SKM-1 treated with dmso at 0.1 percent for 144 hours (cell line): ENCODE results near the gene CHAT.

Experiments used
- DNase-seq: peaks from one replicate; lab custom pipeline; 2025; ENCODE audit not compliant: unreplicated experiment; lab: John Stamatoyannopoulos, UW

The CHAT gene

DNA sequence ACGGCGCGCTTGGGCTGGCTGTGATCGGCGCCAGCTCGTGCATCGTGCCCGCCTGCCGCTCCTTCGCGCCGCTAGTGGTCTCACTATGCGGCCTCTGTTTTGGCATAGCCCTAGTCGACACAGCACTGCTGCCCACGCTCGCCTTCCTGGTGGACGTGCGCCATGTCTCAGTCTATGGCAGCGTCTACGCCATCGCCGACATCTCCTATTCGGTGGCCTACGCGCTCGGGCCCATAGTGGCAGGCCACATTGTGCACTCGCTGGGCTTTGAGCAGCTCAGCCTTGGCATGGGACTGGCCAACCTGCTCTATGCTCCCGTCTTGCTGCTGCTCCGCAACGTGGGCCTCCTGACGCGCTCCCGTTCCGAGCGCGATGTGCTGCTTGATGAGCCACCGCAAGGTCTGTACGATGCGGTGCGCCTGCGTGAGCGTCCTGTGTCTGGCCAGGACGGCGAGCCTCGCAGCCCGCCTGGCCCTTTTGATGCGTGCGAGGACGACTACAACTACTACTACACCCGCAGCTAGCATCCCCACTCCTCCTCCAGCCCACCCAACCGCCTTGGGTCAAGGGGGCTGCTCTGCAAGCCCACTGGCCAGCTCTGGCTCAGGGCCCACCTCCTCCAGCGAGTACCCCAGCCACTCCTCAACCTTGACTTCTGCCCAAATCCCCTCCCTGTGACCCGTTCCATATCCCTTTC is 1.9 kb upstream of the CHAT start:
- DNase-seq = no peak

- no peak for DNase-seq
These were observed 1.2 kb upstream of the CHAT start for GRCh38 chr10:49612513-49613164.

DNA sequence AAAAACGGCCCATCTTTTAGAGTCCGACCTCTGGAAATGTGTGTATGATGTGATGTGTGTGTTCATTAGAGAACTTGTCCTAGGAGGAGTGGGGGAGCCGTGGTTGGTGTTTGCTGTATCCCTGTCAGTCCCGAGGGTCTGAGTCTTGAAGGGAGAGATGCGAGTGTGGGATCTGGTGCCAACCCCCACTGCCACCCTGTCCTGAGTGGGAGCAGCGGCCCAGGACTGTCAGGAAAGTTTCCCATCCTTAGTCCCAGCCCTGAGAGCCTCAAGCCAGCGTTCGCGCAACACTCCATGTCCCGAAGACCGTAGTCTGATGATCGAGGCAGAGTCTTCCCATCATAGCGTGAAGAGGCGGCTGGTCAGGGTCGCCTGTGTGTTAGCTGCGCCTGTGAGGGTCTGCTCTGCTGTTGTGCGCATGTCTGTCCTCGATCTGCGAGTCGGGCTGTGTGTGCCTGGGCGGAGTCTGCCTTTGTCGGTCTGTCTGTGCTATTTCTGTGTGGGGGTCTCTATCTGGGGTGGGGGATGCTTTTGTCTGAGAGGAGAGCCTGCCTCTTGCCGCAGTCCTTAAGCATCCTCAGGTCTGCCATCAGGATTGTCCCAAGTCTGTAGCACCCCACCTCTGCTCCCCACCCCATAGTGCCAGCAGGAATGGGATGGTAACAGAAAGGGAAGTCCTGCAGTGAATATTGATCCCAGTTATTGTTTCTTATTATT is 514 bp upstream of the CHAT start:
- DNase-seq = no peak

GRCh38 chr10:49614242-49615198 is 683 bp downstream of the CHAT start:
- DNase-seq = no peak

DNA sequence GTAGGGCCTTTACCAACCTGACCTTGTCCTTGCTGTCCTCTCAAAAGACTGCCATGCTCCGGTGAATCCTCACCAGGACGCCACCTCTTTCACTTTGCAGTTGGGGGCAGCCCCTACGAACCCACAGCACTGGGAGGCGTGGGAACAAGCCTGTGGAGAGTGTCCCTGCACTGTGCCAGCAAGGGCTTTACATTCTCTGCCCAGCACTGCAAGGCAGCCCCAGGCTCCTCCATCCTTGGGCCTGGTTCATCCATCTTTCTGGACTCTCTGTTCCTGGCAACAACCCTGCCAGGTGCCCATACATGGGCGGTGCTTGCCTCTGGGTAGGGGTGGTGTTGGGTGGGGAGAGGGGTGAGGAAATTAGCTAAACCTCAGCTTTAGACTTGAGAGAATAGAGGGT is 1.4 kb downstream of the CHAT start:
- DNase-seq = no peak

- no peak for DNase-seq
These were observed 1.9 kb downstream of the CHAT start for GRCh38 chr10:49615721-49616120.

DNA sequence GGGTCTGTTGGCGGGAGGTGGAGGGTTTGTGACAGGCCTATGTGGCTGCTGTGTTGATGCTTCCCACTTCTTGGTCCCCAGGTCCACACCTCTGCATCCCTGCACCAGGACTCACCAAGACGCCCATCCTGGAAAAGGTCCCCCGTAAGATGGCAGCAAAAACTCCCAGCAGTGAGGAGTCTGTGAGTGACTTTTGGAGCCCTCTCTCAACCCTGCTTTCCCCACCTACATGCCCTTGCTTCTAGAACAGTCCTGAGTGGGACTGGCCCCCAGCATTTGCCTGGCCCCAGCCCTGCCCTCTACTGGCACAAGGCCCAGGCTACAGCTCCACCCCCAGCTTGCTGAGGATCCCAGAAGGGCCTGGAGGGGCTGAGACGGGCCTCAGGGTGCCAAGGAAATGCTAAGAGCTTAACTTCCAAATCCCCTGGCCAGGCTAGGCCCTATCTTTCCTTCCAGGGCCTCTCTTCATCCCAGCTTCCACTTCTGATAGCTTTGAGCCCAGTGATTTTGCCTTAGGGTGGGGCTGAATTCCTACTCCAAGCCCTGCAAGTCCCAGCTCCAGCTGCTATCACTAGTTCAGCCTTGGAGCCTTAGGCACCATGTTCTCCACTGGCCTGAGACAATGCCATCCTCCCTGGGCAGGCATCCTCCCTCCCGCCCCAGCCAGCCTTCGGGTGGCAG is 2.7 kb downstream of the CHAT start:
- no peak for DNase-seq

DNA sequence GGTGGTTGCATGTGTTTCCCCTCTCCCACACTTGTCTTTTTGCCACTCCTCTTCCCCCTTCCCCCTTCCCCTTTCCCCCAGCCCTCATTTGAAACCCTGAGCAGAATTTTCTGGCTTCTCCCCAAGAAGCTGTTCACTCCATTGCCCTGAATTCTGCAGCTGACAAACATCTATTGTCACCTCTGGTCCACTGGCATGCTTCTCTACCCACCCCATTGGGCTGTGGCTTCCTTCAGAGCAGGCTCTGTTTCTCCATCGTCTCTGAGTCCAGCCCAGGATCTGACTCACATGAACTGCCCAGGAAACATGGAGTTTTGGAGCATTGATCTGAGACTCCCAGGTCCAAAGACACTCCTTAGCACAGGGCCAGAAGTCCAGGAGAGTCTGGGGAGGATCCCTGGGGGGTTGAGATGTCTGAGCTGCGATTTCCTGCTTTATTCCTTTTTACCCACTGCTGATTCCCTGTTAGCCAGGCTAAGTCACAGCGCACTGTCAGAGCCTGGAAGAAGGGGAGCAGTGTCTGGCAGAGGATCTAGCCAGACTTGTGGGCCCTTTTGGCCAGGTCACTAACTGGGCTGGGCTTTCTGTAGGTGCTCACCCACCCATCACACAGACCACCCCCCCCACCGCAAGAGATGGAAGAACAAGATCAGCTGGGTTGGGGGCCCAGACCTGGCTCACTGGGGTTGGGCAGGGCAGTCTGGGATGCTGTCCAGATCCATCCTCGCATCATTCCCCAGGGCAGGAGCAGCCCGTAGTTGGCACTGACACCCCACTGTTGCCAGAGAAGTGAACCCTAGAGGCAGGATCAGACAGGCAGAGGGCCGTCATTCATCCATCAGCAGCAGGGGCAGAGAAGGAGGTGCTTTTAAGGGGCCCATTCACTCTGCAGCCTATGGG is 3.5 kb downstream of the CHAT start:
- no peak for DNase-seq

- no peak for DNase-seq
These were observed 5.0 kb downstream of the CHAT start for GRCh38 chr10:49618821-49619220.

- no peak for DNase-seq
These were observed 5.8 kb downstream of the CHAT start for GRCh38 chr10:49619613-49620012.

DNA sequence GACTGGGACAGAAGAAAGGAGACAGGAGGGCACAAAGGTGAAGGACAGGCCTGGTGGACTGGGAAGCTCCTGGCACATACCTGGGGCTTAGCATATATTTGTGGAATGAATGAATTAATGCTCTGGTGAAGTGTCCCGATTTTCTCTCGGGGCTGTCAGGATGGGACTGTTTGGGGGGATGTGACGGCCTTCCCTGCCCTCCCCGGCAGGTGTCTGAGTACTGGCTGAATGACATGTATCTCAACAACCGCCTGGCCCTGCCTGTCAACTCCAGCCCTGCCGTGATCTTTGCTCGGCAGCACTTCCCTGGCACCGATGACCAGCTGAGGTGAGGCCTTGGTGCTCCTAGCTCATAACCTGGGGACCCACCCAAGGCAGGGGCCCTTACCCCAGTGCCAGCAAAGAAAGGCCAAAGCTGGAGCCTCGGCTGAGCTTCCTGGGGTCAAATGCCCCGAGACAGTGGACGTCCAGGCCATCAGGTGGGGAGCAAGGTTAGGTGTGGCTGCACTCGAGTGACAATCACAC is 6.5 kb downstream of the CHAT start:
- no peak for DNase-seq

GRCh38 chr10:49620841-49621378 is 7.1 kb downstream of the CHAT start:
- no peak for DNase-seq

DNA sequence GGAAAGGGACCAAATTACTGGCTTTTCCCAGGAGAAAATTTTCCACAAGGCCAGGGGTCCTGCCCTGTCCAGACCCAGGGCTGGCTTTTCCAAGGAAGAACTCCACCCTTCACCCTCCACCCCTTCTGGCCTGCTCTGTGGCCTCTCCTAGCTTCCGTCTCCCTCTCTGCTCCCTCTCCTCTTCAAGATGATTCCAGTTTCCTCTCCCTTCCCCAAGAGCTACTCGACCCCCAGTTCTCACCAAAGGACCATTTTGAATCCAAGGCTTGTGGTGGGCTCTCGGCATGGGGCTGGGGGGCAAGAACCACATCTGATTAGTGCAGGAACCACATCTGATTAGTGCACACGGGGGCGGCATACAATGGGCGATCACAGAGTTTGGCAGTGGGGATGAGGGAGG is 7.7 kb downstream of the CHAT start:
- no peak for DNase-seq

GRCh38 chr10:49622426-49623425 is 8.9 kb downstream of the CHAT start:
- no peak for DNase-seq

DNA sequence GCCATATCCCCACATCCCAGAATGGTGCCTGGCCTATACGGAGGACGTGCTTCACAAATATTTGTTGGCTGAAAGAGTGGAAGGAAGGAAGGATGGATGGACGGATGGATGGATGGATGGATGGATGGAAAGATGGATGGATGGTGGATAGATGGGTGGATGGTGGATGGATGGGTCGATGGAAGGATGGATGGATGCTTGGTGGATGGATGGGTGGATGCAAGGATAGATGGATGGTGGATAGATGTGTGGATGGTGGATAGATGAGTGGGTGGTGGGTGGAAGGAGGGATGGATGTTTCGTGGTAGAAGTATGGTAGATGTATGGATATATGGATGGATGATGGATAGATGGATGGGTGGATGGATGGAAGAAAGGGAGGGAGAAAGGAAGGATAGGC is 10.8 kb downstream of the CHAT start:
- no peak for DNase-seq

DNA sequence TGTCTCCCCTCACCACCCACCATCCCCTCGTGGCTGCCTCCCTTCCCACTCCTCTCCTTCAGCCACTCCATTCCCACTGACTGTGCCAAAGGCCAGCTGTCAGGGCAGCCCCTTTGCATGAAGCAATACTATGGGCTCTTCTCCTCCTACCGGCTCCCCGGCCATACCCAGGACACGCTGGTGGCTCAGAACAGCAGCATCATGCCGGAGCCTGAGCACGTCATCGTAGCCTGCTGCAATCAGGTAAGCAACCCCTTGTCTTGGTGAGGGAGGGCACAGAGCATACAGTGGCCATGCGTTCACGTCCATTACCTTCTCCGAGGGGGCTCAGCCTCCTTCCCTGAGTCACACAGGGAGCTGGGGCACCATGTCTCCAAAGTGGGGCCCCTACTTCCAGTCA is 11.6 kb downstream of the CHAT start:
- no peak for DNase-seq

DNA sequence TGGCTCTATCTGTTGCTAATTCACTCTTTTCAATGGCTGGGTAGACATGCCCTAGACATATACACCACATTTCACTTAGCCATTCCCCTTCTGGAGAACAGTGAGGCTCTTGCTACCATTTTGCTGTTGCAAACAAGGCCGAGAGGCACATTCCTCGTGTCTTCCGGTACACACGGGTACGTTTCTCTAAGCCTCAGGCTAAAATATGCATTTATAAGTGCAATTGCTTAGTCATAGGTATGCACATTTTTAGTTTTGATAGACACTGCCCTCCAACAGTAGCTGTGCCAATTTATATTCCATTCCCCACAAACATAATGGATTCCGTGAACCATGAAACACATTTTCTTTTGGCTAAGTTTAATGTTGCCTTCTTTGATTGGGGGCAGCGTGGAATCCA is 13.2 kb downstream of the CHAT start:
- DNase-seq = no peak
